ENCODE data around the gene HEPN1. TPM values are rescaled to one million over a fixed set of nuclear protein-coding genes. Genes with fewer than 3 reads are reported as not detected.

Gene HEPN1
- total and polyA plus RNA-seq, 2 of the 8 experiments (the other 6 are each of a cell fraction or from before 2014, with no cell fraction given) = not detected

DNA sequence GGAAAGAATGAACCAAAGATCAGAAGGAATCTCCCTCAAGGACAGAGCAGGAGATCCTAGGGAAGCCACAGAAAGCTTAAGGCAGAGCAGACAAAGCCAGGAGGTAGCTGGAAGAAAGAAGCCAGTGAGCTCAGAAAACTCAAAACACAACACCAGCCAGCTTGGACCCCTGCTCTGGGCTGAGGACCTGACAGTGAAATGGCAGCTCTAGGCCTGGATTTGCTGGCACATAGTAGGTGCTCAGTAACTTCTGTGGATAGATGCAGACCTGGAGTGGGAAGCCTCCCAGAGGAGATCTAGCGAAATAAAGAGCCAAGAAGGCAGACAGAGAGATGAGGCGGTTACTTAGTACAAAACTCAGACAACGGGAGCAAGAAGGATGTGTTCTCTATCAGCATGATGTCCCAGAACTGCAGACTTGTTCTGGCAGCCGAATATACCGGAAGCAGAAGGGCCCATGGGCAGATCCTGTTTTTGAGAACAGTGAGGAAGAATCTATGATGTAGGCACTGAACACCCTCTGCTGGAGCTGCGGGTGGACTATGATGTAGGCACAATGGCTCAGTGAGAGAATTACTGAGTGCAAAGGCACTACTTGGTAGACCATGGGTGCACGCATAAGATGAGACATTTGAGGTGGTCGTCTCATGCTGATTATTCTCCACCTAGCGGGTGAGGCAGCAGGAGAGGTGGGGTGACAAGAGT is 26.1 kb upstream of the HEPN1 start (continued):
- TF ChIP-seq SIN3A (conservative IDR thresholded peaks at IDR 0.05 in 1 of 2, IDR thresholded peaks at IDR 0.05 in 1 of 2; ENCODE audit: low read depth in 1 of 2, low read length in 2 of 2) = no peak
- TF ChIP-seq RNF2 (IDR thresholded peaks at IDR 0.05; ENCODE audit: borderline replicate concordance, low read depth, low read length, missing control alignments, poor library complexity, severe bottlenecking) = no peak
- no peak for TF ChIP-seq TAF1 (IDR thresholded peaks at IDR 0.05; ENCODE audit: low read depth, low read length)
- no peak for TF ChIP-seq ZNF274 (IDR thresholded peaks at IDR 0.05; ENCODE audit: borderline replicate concordance, extremely low read depth, low read length)
